UCSD-AML1 (cell line): ENCODE data around the gene TAF5.
"Not testable (repeated sequence)": the region's sequence is repeated elsewhere in the genome, so short reads cannot be mapped to it uniquely, and the experiment has no call there.

Source experiments
- DNase-seq: peaks from one replicate; lab custom pipeline; 2025; ENCODE audit not compliant: unreplicated experiment; lab: John Stamatoyannopoulos, UW

TAF5 gene

GRCh38 chr10:103367782-103368518 is at the start of gene TAF5:
Gene TAF5 (plus strand): TSS chr10:103367976. CDS start chr10:103367990, 14 bp downstream.
- peak; percentile 87 for DNase-seq

DNA sequence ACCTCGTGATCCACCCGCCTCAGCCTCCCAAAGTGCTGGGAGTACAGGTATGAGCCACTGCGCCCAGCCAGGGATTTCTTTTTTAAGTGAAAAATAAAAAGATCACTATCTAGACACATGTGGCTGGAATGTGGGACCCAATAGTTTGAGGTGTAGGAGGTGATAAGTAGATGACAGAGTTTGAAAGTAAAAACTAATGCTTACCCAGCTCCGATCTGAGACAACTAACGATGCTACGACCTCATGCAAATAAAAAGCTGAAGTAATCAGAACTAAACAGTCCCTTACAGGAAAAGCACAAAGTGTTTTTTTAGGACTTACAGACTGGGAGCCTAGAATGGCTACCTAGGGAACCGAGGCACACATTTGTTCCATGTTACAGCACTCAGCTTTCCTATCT is 39.9 kb upstream of the TAF5 start:
- DNase-seq: no peak

- DNase-seq: no peak
Observed at GRCh38 chr10:103333934-103334520, 33.7 kb upstream of the TAF5 start.

GRCh38 chr10:103334567-103334966 is 33.2 kb upstream of the TAF5 start:
- no peak for DNase-seq

DNA sequence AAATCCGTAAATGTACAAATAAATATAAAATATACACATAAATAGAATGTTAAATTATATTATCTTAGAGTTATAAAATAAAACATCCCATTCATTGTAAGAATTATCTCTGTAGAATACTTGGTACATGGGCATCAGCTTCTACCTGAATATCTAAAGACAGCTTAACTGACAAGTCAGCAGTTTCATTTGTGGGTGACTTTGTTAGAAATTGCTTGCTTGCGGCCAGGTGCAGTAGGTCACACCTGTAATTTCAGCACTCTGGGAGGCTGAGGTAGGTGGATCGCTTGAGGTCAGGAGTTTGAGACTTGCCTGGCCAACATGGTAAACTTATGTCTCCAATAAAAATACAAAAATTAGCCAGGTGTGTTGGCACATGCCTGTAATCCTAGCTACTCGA is 31.4 kb upstream of the TAF5 start:
- no peak for DNase-seq

DNA sequence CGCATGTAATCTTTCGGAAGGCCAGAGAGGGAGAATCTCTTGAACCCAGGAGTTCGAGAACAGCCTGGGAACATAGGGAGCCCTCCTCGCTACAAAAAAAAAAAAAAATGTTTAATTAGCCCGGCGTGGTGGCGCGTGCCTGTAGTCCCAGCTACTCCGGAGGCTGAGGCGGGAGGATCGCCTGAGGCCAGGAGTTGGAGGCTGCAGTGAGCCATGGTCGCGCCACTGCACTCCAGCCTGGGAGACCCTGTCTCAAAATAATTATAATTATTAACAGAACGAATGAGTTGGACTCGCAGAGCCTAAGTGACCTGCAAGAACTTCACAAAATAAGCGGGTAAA is 17.6 kb upstream of the TAF5 start:
- DNase-seq: no peak

- peak; percentile 86 for DNase-seq
Observed at GRCh38 chr10:103350517-103351260, 17.1 kb upstream of the TAF5 start, which contains the start of gene PCGF6. Gene PCGF6 (minus strand): TSS chr10:103351140. CDS start chr10:103351066, 74 bp downstream.

DNA sequence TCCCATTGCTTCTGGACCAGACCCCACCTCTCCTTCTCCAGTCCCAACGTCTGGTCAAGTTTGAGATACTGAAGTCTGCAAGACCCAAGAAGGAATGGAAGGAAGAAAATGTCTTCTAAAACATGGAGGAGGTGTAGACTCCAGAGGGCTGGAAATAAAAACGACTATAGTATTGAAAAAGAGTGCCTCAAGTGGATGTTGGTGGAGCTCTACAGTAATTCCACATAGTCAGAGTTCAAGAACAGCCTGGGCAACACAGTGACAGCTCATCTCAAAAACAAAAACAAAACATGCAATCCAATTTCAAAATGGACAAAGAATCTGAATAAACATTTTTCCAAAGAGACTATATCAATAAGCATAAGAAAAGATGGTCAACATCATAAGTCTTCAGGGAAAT is 14.5 kb upstream of the TAF5 start:
- no peak for DNase-seq

DNA sequence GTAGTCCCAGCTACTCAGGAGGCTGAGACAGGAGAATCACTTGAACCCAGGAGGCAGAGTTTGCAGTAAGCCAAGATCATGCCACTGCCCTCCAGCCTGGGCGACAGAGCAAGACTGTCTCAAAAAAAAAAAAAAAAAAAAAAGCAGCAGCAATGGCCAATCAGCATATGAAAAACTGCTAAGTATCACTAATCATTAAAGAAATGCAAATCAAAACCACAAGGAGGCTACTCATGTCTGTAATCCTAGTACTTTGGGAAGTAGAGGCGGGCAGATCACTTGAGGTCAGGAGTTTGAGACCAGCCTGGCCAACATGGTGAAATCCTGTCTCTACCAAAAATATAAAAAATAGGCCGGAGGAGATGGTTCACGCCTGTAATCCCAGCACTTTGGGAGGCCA is 13.2 kb upstream of the TAF5 start:
- DNase-seq: not testable (repeated sequence)

- no peak for DNase-seq
Observed at GRCh38 chr10:103355906-103356599, 11.7 kb upstream of the TAF5 start.

DNA sequence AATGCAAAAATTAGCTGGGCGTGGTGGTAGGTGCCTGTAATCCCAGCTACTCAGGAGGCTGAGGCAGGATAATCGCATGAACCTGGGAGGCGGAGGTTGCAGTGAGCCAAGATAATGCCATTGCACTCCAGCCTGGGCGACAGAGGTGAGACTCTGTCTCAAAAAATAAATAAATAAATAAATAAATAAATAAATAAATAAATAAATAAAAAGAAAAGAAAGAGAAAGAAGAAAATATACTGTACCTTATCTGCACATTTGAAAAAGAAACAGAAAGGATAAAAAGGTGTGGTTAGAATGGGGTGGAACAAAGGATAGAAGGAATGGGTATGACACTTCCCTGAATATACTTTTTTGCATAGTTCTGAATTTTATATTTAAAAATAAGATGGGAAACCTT is 8.3 kb upstream of the TAF5 start:
- DNase-seq: not testable (repeated sequence)

DNA sequence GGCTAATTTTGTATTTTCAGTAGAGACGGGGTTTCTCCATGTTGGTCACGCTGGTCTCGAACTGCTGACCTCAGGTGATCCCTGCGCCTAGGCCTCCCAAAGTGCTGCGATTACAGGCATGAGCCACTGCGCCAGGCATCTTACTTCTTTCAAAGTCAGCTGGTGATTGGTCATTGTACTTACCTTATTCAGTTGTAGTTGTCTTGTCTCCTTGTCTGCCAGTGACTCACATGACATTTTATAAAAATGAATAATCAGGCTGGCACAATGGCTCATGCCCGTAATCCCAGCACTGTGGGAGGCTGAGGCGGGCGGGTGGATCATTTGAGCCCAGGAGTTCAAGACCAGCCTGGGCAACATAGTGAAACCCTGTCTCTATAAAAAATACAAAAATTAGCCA is 7.0 kb upstream of the TAF5 start:
- DNase-seq: not testable (repeated sequence)

DNA sequence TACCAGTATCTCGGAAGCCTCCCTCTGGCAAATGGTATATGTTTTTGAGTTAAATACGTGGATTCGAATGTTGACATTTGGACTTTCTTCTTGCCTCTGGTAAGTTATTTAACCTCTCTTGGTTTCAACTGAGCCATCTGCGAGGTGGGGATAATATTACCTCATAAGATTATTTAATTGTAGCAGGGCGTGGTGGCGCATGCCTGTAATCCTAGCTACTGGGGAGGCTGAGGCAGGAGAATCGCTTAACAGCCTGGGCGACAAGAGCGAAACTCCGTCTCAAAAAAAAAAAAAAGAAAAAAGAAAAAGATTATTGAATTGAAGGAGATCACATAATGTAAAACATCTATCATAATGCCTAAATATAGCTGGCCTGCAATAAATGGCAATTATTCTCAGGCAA is 396 bp upstream of the TAF5 start:
- no peak for DNase-seq

DNA sequence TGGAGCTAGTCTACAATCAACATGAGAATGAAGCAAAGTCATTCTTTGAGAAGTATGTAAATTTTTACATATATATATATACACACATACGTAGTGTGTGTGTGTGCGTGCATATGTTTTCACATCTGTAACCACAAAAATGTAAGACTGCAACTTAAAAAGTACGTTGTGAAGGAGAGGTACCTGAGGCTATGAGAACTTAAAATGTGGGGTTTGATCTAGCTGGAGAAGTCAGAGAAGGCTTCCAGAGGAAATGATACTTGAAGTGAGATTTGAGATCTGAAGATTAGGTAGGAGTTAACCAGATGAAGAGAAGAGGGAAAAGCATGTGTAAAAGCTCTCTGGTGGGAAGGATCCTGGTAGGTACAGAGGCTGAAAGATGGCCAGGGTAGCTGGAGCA is 5.8 kb downstream of the TAF5 start:
- DNase-seq: no peak

GRCh38 chr10:103374263-103374662 is 6.5 kb downstream of the TAF5 start:
- no peak for DNase-seq

DNA sequence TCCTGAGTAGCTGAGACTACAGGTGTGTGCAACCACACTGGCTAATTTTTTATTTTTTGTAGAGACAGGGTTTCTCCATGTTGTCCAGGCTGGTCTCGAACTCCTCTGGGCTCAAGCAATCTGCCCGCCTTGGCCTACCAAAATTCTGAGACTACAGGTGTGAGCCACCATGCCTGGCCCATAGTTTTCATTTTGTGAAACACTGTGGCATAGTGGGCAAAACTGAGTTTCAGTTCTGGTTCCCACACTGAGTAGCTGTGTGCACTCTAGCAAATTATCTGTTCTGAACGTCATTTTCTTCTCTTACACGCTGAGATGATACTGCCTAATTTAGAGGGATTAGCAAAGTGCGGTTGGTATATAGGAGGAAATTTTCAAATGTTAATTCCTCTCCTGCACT is 15.0 kb downstream of the TAF5 start:
- no peak for DNase-seq

DNA sequence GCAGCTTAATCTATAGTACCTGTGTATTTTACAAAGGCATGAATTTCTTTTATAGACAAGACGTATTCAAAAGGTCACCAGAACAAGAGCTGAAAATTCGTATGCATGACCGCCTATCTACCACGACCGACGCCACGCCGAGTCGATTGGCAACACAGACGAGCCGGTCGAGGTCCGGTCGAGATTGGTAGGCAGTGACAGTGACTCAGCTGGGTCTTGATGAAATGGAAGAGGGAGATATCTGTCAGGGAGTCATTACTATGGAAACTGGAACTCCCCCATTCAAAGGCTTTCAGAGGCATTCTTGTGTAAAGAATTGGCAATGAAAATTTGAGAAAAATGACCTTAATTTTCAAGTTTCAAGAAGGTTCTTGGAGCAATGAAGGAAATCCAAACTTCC is 26.4 kb downstream of the TAF5 start:
- no peak for DNase-seq

DNA sequence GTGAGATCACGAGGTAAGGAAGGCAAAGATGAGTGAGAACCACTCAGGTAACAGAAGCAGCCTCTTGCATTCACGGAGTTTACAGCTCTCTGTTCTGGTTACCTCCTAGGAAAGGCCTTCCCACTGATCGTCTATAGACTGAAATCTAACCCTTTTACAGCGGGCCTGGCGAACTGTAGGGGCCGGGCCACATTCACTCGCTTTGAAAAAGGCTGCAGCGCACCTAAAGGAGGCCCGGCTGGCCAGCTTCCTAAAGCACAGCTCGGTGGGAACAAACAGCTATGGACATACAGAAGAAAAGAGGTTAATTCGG is 27.9 kb downstream of the TAF5 start:
- DNase-seq: peak; percentile 36

DNA sequence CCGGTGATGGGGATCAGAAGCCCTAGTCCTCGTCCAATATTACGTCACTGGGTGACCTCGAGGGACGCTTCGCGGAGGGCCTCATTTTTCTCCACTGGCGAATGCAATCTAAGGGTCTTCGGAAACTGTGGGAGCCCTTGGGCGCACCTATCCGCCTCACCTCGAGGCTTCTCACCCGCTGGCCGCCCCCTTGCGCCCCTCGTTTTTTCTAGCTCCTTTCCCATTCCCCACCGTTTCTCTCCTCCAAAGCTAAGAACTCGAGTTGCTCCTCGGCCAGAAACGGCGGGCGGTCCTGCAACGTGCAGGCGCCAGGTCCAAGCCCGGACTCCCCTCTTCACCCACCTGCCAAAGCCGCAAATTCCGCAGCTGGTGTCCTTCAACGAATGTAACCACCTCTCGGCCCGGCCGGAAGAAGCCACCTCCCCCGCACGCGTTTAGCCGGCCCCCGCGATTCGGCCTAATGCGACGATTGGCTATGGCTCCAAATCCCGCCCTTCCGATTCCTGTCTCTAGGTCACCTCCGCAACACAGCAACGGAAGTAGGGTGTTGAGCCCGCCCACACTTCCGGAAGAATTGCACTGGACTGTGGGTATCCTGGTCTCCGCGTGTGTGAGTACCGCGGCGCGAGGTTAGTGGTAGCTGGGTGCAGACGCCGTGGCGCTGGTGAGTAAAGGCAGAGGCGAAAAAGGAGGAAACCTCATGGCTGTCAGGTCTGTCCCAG is 28.5 kb downstream of the TAF5 start, which contains the start of the genes ATP5MK and PDCD11:
Gene ATP5MK, minus strand, starts transcription at position 409 of the 722 bp plus-strand sequence. CDS start 4,018 bp downstream, outside the sequence.
Gene PDCD11, plus strand, starts transcription at position 560 of the 722 bp plus-strand sequence. CDS start 1,801 bp downstream, outside the sequence.
- DNase-seq: peak; percentile 97

- DNase-seq: no peak
Observed at GRCh38 chr10:103396789-103397087, 29.0 kb downstream of the TAF5 start.
